Hepatocyte (in vitro differentiated cells): ENCODE results near the gene EWSR1. TPM values are rescaled to one million over a fixed set of nuclear protein-coding genes. Genes with fewer than 3 reads are reported as not detected.

Source experiments
- DNase-seq: peaks from one replicate; pipeline ENCODE4 v3.0.0-alpha.2; 2016; ENCODE audit warnings: low spot score
- H2AFZ ChIP-seq: fragments of 200-600 bp; sonication (generic); 2 replicates; pipeline ENCODE4 v1.6.0; 2016; ENCODE audit warnings: antibody characterized with exemption, mild to moderate bottlenecking
- H3K27ac ChIP-seq: fragments of 200-600 bp; sonication (generic); 2 replicates; pipeline ENCODE4 v1.5.1; 2016; ENCODE audit warnings: mild to moderate bottlenecking
- H3K27me3 ChIP-seq: fragments of 200-600 bp; sonication (generic); 2 replicates; pipeline ENCODE4 v1.6.1; 2016
- H3K36me3 ChIP-seq: fragments of 200-600 bp; sonication (generic); replicated peaks from 2 replicates; pipeline ENCODE4 v1.5.1; 2016; ENCODE audit warnings: low read depth; ENCODE audit not compliant: insufficient read depth
- H3K4me1 ChIP-seq: fragments of 200-600 bp; sonication (generic); 2 replicates; pipeline ENCODE4 v1.5.1; 2016; ENCODE audit warnings: mild to moderate bottlenecking, moderate library complexity; ENCODE audit not compliant: insufficient read depth
- H3K4me2 ChIP-seq: fragments of 200-600 bp; sonication (generic); 2 replicates; pipeline ENCODE4 v1.6.0; 2016
- H3K4me3 ChIP-seq: fragments of 200-600 bp; sonication (generic); 2 replicates; pipeline ENCODE4 v1.5.1; 2016; ENCODE audit warnings: mild to moderate bottlenecking
- H3K79me2 ChIP-seq: fragments of 200-600 bp; sonication (generic); 2 replicates; pipeline ENCODE4 v1.6.0; 2017; ENCODE audit warnings: mild to moderate bottlenecking
- H3K9me2 ChIP-seq: fragments of 200-600 bp; sonication (generic); replicated peaks from 2 replicates; pipeline ENCODE4 v1.6.0; 2017; ENCODE audit warnings: mild to moderate bottlenecking; ENCODE audit not compliant: insufficient read depth
- H3K9me3 ChIP-seq: fragments of 200-600 bp; sonication (generic); 2 replicates; pipeline ENCODE4 v1.5.1; 2016; ENCODE audit warnings: low read depth, mild to moderate bottlenecking
- H4K20me1 ChIP-seq: fragments of 200-600 bp; sonication (generic); 2 replicates; pipeline ENCODE4 v1.6.0; 2016; ENCODE audit warnings: mild to moderate bottlenecking; ENCODE audit not compliant: insufficient read depth, poor library complexity, severe bottlenecking
- EZH2 ChIP-seq: fragments of 200-600 bp; sonication (generic); IDR thresholded peaks from 2 replicates; pipeline ENCODE4 v1.6.1; 2016; ENCODE audit warnings: antibody characterized with exemption, mild to moderate bottlenecking, borderline replicate concordance
- EZH2phosphoT487 ChIP-seq: fragments of 200-600 bp; sonication (generic); IDR thresholded peaks from one replicate; pipeline ENCODE4 v1.6.1; 2018; ENCODE audit warnings: antibody characterized with exemption, mild to moderate bottlenecking, low read depth, moderate library complexity; ENCODE audit not compliant: unreplicated experiment, severe bottlenecking
- WGBS: methylation state at CpG from one replicate; pipeline ENCODE4 v1.1.6; 2016; ENCODE audit warnings: low lambda C conversion rate; ENCODE audit errors: missing lambda C conversion rate; 5-methylcytosine and 5-hydroxymethylcytosine counted together
- polyA plus RNA-seq: library from polyadenylated mRNA; unstranded; fragments of >200 nt; fragmentation: Nextera tagmentation; extraction: Ambion mirVana; gene quantifications from 2 replicates; pipeline ENCODE4 v1.2.1, GENCODE V29; 2016
- total RNA-seq: library from RNA; depleted of rRNA; stranded (reverse); fragments of >200 nt; gene quantifications from 2 replicates; pipeline ENCODE4 v1.2.3, GENCODE V29; 2014
- TF ChIP-seq, protein P1 (sequence below): fragments of 200-600 bp; sonication (generic); IDR thresholded peaks from 2 replicates; pipeline ENCODE4 v1.5.1; 2016; ENCODE audit warnings: antibody characterized with exemption, mild to moderate bottlenecking; ENCODE audit not compliant: poor library complexity

EWSR1 gene
- total and polyA plus RNA-seq, 2 experiments from 2014 or later: 161 to 269 TPM

DNA sequence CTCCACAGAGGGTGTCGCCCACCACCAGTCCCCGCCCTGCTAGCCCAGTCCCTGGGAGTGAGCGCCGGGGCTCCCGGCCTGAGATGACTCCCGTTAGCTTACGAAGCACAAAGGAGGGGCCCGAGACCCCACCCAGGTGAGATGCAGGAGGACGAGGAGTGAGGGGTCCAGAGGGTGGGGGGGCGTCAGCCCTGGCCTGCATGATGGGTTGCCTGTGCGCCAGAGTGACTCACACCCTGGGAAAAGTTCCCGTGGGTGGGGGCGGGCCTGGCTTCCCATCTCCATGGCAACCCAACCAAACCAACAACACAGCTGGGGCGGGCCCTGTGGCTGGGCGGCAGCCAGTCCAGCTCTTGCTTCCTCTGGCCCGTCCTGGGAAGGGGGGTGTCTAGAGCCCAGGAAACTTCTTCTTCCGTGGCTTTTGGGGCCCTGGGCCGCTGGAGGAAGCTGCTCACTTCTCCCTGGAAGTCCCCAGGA is 42.8 kb downstream of the EWSR1 start:
- no peaks in the 10 kb centered on the region for H4K20me1 ChIP-seq
- no peaks in the 10 kb centered on the region for H3K36me3 ChIP-seq
- WGBS: 41% methylated on average over 13 of the region's 18 CpGs
- no peak overlapping the region for H3K27ac ChIP-seq
- H3K79me2 ChIP-seq: peaks cover 10% of the 10 kb centered on the region
- peak; percentile 97 for DNase-seq
- H3K9me2 ChIP-seq: no peaks in the 10 kb centered on the region
- peak overlapping the region; percentile 16 for H3K4me2 ChIP-seq
- peaks cover 29% of the 10 kb centered on the region for H3K27me3 ChIP-seq
- no peak for TF ChIP-seq EZH2
- TF ChIP-seq, protein P1, sequence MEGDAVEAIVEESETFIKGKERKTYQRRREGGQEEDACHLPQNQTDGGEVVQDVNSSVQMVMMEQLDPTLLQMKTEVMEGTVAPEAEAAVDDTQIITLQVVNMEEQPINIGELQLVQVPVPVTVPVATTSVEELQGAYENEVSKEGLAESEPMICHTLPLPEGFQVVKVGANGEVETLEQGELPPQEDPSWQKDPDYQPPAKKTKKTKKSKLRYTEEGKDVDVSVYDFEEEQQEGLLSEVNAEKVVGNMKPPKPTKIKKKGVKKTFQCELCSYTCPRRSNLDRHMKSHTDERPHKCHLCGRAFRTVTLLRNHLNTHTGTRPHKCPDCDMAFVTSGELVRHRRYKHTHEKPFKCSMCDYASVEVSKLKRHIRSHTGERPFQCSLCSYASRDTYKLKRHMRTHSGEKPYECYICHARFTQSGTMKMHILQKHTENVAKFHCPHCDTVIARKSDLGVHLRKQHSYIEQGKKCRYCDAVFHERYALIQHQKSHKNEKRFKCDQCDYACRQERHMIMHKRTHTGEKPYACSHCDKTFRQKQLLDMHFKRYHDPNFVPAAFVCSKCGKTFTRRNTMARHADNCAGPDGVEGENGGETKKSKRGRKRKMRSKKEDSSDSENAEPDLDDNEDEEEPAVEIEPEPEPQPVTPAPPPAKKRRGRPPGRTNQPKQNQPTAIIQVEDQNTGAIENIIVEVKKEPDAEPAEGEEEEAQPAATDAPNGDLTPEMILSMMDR: no peak
- no peak for TF ChIP-seq EZH2phosphoT487
- H2AFZ ChIP-seq: no peak overlapping the region
- no peaks in the 10 kb centered on the region for H3K9me3 ChIP-seq
- no peak overlapping the region for H3K4me3 ChIP-seq
- peaks cover 18% of the 10 kb centered on the region for H3K4me1 ChIP-seq

DNA sequence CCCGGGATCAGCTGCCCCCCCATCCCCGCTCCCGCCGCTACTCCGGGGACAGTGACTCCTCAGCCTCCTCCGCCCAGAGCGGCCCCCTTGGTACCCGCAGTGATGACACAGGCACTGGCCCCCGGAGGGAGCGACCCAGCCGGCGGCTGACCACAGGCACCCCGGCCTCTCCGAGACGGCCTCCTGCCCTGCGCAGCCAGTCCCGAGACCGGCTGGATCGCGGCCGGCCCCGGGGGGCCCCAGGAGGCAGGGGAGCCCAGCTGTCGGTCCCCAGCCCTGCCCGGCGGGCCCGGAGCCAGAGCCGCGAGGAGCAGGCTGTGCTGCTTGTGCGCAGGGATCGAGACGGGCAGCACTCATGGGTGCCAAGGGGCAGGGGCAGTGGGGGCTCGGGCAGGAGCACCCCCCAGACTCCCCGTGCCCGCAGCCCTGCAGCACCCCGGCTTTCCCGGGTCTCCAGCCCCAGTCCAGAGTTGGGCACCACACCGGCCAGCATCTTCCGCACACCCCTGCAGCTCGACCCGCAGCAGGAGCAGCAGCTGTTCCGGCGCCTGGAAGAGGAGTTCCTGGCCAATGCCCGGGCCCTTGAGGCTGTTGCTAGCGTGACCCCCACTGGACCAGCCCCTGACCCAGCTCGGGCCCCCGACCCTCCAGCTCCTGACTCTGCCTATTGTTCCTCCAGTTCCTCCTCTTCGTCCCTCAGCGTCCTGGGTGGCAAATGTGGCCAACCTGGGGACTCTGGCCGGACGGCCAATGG is 43.6 kb downstream of the EWSR1 start:
- no peak overlapping the region for H3K27ac ChIP-seq
- H3K9me2 ChIP-seq: no peaks in the 10 kb centered on the region
- H3K79me2 ChIP-seq: peaks cover 10% of the 10 kb centered on the region
- no peak overlapping the region for H3K4me3 ChIP-seq
- H3K36me3 ChIP-seq: no peaks in the 10 kb centered on the region
- H3K27me3 ChIP-seq: peaks cover 36% of the 10 kb centered on the region
- DNase-seq: no peak
- no peaks in the 10 kb centered on the region for H4K20me1 ChIP-seq
- no peak overlapping the region for H2AFZ ChIP-seq
- H3K4me1 ChIP-seq: peaks cover 18% of the 10 kb centered on the region
- TF ChIP-seq, protein P1: no peak
- no peak for TF ChIP-seq EZH2
- TF ChIP-seq EZH2phosphoT487: no peak
- H3K4me2 ChIP-seq: no peak overlapping the region
- no peaks in the 10 kb centered on the region for H3K9me3 ChIP-seq
- 90% methylated on average over 35 of the region's 50 CpGs for WGBS

DNA sequence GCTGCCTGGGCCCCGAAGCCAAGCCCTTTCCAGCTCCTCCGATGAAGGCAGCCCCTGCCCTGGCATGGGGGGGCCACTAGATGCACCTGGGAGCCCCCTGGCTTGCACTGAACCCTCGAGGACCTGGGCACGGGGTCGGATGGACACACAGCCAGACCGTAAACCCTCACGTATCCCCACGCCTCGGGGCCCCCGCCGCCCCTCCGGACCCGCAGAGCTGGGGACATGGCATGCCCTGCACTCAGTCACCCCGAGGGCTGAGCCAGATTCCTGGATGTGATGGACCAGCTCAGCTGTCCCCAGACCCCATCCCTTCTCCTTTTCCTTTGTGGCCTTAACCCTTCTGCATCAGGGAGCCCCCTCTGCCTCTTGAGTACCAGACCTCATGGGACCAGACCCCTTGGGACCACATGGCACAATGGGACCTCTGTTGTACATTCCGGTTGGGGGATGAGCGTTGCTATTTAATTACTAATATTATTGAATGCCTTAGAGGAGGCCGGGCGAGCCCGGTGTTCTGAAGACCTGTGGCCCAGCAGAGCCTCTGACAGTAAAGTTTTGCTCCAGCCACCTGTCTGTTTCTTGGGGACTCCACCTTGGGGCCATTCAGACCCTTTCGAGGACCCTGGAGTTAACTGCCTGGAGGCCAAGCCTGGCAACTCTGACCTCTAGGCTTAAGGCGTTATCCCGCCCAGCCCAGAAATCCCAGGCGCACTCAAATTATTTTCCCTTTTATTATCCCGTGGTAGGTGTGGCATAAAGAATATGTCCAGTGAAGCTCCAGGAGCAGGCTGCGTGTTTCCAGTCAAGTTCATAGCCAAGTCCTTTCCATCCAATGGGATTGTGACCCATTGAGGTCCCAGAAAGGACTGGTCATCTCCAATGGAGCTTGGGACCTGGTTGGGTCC is 44.4 kb downstream of the EWSR1 start:
- H3K4me2 ChIP-seq: no peak overlapping the region
- H3K4me3 ChIP-seq: no peak overlapping the region
- H4K20me1 ChIP-seq: no peaks in the 10 kb centered on the region
- peaks cover 37% of the 10 kb centered on the region for H3K27me3 ChIP-seq
- H3K36me3 ChIP-seq: no peaks in the 10 kb centered on the region
- H3K9me2 ChIP-seq: no peaks in the 10 kb centered on the region
- H3K79me2 ChIP-seq: peaks cover 5% of the 10 kb centered on the region
- no peak overlapping the region for H2AFZ ChIP-seq
- TF ChIP-seq EZH2 (no peak), EZH2phosphoT487 (no peak)
- TF ChIP-seq, protein P1: no peak
- peaks cover 18% of the 10 kb centered on the region for H3K4me1 ChIP-seq
- no peak overlapping the region for H3K27ac ChIP-seq
- DNase-seq: no peak
- 95% methylated on average over 21 of the region's 25 CpGs for WGBS
- no peaks in the 10 kb centered on the region for H3K9me3 ChIP-seq
